K562 (cell line): ENCODE measurements around the gene C6orf89. TPM values are rescaled to one million over a fixed set of nuclear protein-coding genes. Genes with fewer than 3 reads are reported as not detected.

ENCODE experiments used
- ARID1B ChIP-seq: fragments of 450-650 bp; IDR thresholded peaks from 2 replicates; pipeline ENCODE4 v1.6.1; 2016; ENCODE audit warnings: antibody characterized with exemption, mild to moderate bottlenecking, inconsistent platforms
- HMGN3 ChIP-seq: IDR thresholded peaks from 2 replicates; pipeline ENCODE4 v1.6.1; 2011; ENCODE audit warnings: borderline replicate concordance, low read depth, mild to moderate bottlenecking, mixed read lengths, low read length; ENCODE audit not compliant: insufficient read length; ENCODE audit errors: extremely low read depth
- NCOR1 ChIP-seq: fragments of 450-650 bp; IDR thresholded peaks from 2 replicates; pipeline ENCODE4 v1.6.1; 2016; ENCODE audit warnings: mild to moderate bottlenecking, moderate library complexity
- RAD21 ChIP-seq, 2 experiments: fragments of 250-450 bp in 1 of 2; fragments of 450-650 bp in 1 of 2; sonication (Bioruptor Pico) in 1 of 2; formaldehyde crosslinking in 1 of 2; IDR thresholded peaks in 1 of 2; conservative IDR thresholded peaks in 1 of 2; 2 replicates each; pipeline versions ENCODE4 v1.4.0 to v1.8.0; 2020 to 2022; ENCODE audit warnings: mild to moderate bottlenecking in 2 of 2, moderate library complexity in 1 of 2
- RFX5 ChIP-seq: IDR thresholded peaks from 2 replicates; pipeline ENCODE4 v1.6.1; 2011; ENCODE audit warnings: low read depth, mild to moderate bottlenecking, improper control_type of control experiment, low read length
- SAP30 ChIP-seq: fragments of 200-600 bp; sonication (generic); IDR thresholded peaks from 2 replicates; pipeline ENCODE4 v1.6.1; 2012; ENCODE audit warnings: borderline replicate concordance, low read depth, mild to moderate bottlenecking, moderate library complexity, low read length, control low read depth, inconsistent platforms; ENCODE audit not compliant: insufficient read depth, poor library complexity, severe bottlenecking
- YBX1 ChIP-seq: fragments of 450-650 bp; IDR thresholded peaks from 2 replicates; pipeline ENCODE4 v1.7.1; 2016; ENCODE audit warnings: mild to moderate bottlenecking
- ZNF41 ChIP-seq: fragments of 250-450 bp; sonication (Bioruptor Pico); conservative IDR thresholded peaks from 2 replicates; pipeline ENCODE4 v1.4.0; 2020; ENCODE audit warnings: mild to moderate bottlenecking
- ZNF507 ChIP-seq: conservative IDR thresholded peaks from 2 replicates; pipeline ENCODE4 v1.6.1; 2017; ENCODE audit warnings: missing genetic modification characterization, missing compliant biosample characterization
- ZNF764 ChIP-seq: fragments of 250-450 bp; sonication (Bioruptor Pico); IDR thresholded peaks from 2 replicates; pipeline ENCODE4 v1.4.0; 2020; ENCODE audit warnings: low read depth, mild to moderate bottlenecking, moderate library complexity
- polyA plus RNA-seq, 8 experiments: library from polyadenylated mRNA; depleted of rRNA in 4 of 8; stranded (reverse) in 5 of 8; unstranded in 3 of 8; fragments of >200 nt; fragmentation: Nextera tagmentation in 2 of 8; fragmentation: Illumina TruSeq in 1 of 8; extraction: Ambion mirVana in 2 of 8; extraction: Trizol in 1 of 8; gene quantifications; 2 replicates each; pipeline versions ENCODE4 v1.2.1 to v1.2.3, GENCODE V29; 2011 to 2014; ENCODE audit warnings: inconsistent platforms in 1 of 8, missing spikeins in 1 of 8
- total RNA-seq, 7 experiments: library from RNA; depleted of rRNA in 6 of 7; stranded (reverse); fragments of >200 nt in 6 of 7; fragmentation: Illumina TruSeq in 2 of 7; extraction: Trizol in 2 of 7; gene quantifications; 2 replicates each; pipeline versions ENCODE4 v1.2.1 to v1.2.3, GENCODE V29; 2011 to 2021; ENCODE audit warnings: low replicate concordance in 1 of 7
- TF ChIP-seq, protein P1 (sequence below): sonication (generic); formaldehyde crosslinking; IDR thresholded peaks from 2 replicates; pipeline ENCODE4 v1.8.0; 2023; ENCODE audit warnings: mild to moderate bottlenecking, missing genetic modification reagents
- TF ChIP-seq, protein P2 (sequence below): fragments of 250-450 bp; sonication (Bioruptor Pico); IDR thresholded peaks from 2 replicates; pipeline ENCODE4 v1.5.1; 2021; ENCODE audit warnings: mild to moderate bottlenecking
- TF ChIP-seq, protein P3 (sequence below): IDR thresholded peaks from 3 replicates; pipeline ENCODE4 v1.6.1; 2011; ENCODE audit warnings: borderline replicate concordance, mild to moderate bottlenecking, moderate library complexity; ENCODE audit not compliant: insufficient read length; ENCODE audit errors: extremely low read depth
- TF ChIP-seq, protein P4 (sequence below): fragments of 450-650 bp; IDR thresholded peaks from 2 replicates; pipeline ENCODE4 v1.6.1; 2018; ENCODE audit not compliant: partially characterized antibody

Gene C6orf89
- total and polyA plus RNA-seq, 9 of the 15 experiments (the other 6 are each of a cell fraction or from before 2014, with no cell fraction given): 35.2 to 111 (median 58.5) TPM

DNA sequence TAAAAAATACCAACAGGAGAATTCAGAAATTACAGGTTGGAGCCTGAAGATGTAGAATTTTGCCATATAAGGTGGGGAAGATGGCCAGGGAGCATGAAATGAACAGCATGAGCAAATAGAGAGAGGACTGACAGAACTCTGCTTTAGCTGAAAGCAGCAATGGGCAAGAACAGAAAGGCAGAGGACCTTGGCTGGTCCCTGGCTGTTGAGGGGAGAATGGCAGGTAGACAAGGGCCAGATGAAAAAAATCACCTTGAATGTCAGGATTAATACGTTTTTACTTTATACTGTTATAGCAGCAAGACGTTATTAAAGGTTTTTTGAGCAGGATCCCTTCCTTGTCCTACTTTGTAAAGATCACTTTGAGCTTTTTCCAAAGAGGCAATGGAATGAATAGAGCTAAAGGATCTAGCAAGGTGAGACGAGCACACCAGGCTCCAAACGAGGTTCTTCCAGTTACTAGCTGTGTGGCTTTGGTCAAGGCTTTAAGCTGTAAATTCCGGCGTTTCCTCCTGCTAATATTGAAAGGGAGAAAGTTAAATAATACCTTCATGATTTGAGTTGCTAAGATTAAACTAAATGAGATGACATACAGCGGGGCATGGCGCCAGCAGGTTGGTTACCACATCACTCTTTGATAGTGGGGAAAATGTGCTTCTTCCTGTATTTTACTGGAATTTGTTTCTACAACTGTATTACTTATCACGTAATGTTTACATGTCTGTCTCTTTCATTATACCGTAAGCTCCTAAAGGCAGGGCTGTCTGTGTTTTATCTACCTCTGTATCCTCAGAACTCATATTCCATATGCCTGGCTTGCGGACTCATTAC, 11.9 kb upstream of the C6orf89 start (continued):
- TF ChIP-seq NCOR1: no peak
- no peak for TF ChIP-seq ARID1B
- TF ChIP-seq, protein P1, sequence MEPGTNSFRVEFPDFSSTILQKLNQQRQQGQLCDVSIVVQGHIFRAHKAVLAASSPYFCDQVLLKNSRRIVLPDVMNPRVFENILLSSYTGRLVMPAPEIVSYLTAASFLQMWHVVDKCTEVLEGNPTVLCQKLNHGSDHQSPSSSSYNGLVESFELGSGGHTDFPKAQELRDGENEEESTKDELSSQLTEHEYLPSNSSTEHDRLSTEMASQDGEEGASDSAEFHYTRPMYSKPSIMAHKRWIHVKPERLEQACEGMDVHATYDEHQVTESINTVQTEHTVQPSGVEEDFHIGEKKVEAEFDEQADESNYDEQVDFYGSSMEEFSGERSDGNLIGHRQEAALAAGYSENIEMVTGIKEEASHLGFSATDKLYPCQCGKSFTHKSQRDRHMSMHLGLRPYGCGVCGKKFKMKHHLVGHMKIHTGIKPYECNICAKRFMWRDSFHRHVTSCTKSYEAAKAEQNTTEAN: no peak
- TF ChIP-seq, protein P2, sequence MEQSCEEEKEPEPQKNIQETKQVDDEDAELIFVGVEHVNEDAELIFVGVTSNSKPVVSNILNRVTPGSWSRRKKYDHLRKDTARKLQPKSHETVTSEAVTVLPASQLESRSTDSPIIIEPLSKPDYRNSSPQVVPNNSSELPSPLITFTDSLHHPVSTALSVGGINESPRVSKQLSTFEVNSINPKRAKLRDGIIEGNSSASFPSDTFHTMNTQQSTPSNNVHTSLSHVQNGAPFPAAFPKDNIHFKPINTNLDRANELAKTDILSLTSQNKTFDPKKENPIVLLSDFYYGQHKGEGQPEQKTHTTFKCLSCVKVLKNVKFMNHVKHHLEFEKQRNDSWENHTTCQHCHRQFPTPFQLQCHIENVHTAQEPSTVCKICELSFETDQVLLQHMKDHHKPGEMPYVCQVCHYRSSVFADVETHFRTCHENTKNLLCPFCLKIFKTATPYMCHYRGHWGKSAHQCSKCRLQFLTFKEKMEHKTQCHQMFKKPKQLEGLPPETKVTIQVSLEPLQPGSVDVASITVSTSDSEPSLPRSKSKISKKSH (CRISPR knock-in tag): no peak
- TF ChIP-seq ZNF764 (CRISPR knock-in tag): no peak
- TF ChIP-seq ZNF41 (CRISPR knock-in tag): no peak
- no peak for TF ChIP-seq ZNF507
- peak in 1 of 2 experiments; percentile 50; a peak in 2 of 4 replicates for TF ChIP-seq RAD21 (CRISPR knock-in tag; conservative IDR thresholded peaks at IDR 0.05 in 1 of 2, IDR thresholded peaks at IDR 0.05 in 1 of 2)
- no peak for TF ChIP-seq HMGN3
- TF ChIP-seq YBX1: no peak
- TF ChIP-seq SAP30: no peak
- no peak for TF ChIP-seq RFX5
- TF ChIP-seq, protein P3, sequence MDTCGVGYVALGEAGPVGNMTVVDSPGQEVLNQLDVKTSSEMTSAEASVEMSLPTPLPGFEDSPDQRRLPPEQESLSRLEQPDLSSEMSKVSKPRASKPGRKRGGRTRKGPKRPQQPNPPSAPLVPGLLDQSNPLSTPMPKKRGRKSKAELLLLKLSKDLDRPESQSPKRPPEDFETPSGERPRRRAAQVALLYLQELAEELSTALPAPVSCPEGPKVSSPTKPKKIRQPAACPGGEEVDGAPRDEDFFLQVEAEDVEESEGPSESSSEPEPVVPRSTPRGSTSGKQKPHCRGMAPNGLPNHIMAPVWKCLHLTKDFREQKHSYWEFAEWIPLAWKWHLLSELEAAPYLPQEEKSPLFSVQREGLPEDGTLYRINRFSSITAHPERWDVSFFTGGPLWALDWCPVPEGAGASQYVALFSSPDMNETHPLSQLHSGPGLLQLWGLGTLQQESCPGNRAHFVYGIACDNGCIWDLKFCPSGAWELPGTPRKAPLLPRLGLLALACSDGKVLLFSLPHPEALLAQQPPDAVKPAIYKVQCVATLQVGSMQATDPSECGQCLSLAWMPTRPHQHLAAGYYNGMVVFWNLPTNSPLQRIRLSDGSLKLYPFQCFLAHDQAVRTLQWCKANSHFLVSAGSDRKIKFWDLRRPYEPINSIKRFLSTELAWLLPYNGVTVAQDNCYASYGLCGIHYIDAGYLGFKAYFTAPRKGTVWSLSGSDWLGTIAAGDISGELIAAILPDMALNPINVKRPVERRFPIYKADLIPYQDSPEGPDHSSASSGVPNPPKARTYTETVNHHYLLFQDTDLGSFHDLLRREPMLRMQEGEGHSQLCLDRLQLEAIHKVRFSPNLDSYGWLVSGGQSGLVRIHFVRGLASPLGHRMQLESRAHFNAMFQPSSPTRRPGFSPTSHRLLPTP: no peak
- TF ChIP-seq, protein P4, sequence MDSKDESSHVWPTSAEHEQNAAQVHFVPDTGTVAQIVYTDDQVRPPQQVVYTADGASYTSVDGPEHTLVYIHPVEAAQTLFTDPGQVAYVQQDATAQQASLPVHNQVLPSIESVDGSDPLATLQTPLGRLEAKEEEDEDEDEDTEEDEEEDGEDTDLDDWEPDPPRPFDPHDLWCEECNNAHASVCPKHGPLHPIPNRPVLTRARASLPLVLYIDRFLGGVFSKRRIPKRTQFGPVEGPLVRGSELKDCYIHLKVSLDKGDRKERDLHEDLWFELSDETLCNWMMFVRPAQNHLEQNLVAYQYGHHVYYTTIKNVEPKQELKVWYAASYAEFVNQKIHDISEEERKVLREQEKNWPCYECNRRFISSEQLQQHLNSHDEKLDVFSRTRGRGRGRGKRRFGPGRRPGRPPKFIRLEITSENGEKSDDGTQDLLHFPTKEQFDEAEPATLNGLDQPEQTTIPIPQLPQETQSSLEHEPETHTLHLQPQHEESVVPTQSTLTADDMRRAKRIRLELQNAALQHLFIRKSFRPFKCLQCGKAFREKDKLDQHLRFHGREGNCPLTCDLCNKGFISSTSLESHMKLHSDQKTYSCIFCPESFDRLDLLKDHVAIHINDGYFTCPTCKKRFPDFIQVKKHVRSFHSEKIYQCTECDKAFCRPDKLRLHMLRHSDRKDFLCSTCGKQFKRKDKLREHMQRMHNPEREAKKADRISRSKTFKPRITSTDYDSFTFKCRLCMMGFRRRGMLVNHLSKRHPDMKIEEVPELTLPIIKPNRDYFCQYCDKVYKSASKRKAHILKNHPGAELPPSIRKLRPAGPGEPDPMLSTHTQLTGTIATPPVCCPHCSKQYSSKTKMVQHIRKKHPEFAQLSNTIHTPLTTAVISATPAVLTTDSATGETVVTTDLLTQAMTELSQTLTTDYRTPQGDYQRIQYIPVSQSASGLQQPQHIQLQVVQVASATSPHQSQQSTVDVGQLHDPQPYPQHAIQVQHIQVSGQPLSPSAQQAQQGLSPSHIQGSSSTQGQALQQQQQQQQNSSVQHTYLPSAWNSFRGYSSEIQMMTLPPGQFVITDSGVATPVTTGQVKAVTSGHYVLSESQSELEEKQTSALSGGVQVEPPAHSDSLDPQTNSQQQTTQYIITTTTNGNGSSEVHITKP: no peak
